HUDEP-2 (cell line): Measurements from ENCODE around the gene TIMM17A.
"Not testable (repeated sequence)": the region's sequence is repeated elsewhere in the genome, so short reads cannot be mapped to it uniquely, and the experiment has no call there.

Source experiments
- DNase-seq, 76 experiments: peaks; one replicate each; lab custom pipeline; 2025; ENCODE audit not compliant: unreplicated experiment in 76 of 76; lab: John Stamatoyannopoulos, UW

Gene TIMM17A

DNA sequence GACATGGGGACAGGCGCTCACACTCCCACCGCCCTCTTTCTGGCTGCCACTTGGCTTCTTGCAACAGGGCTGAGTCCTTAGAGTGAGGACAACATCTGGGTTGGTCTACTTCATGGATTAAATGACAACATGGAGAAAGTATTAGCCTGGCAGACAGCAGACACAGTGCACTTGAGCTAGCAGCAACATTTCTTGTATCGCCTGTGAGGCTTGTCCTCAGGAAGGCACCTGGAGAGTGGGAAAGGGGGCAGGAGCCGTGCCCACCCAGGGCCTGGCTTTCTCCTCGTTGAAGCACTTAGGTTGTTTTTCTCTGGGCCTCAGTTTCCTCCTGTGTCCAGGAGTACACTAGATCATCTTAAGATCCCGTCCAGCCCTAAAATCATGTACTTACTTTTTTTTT is 58.8 kb downstream of the TIMM17A start:
- no peak for DNase-seq

DNA sequence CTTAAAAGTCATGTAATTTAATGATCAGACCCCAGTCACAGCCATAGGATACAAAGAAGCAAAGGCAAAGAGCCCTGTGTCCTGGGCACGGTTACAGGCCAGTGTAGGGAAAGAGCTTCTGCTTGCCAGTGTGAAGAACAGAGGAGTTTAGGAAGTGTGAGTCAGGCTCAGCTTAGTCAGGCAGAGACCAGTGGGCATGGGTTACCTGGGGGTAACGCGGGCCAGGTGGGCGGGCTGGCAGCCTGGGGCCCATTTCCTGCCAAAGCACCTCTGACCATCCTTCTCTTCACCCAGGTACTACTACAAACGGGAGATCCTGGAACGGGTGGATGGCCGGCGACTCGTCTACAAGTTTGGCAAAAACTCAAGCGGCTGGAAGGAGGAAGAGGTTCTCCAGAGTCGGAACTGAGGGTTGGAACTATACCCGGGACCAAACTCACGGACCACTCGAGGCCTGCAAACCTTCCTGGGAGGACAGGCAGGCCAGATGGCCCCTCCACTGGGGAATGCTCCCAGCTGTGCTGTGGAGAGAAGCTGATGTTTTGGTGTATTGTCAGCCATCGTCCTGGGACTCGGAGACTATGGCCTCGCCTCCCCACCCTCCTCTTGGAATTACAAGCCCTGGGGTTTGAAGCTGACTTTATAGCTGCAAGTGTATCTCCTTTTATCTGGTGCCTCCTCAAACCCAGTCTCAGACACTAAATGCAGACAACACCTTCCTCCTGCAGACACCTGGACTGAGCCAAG is 59.8 kb downstream of the TIMM17A start:
- DNase-seq, result no peak

DNA sequence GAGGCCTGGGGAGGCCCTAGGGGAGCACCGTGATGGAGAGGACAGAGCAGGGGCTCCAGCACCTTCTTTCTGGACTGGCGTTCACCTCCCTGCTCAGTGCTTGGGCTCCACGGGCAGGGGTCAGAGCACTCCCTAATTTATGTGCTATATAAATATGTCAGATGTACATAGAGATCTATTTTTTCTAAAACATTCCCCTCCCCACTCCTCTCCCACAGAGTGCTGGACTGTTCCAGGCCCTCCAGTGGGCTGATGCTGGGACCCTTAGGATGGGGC is 60.3 kb downstream of the TIMM17A start:
- DNase-seq, result no peak

DNA sequence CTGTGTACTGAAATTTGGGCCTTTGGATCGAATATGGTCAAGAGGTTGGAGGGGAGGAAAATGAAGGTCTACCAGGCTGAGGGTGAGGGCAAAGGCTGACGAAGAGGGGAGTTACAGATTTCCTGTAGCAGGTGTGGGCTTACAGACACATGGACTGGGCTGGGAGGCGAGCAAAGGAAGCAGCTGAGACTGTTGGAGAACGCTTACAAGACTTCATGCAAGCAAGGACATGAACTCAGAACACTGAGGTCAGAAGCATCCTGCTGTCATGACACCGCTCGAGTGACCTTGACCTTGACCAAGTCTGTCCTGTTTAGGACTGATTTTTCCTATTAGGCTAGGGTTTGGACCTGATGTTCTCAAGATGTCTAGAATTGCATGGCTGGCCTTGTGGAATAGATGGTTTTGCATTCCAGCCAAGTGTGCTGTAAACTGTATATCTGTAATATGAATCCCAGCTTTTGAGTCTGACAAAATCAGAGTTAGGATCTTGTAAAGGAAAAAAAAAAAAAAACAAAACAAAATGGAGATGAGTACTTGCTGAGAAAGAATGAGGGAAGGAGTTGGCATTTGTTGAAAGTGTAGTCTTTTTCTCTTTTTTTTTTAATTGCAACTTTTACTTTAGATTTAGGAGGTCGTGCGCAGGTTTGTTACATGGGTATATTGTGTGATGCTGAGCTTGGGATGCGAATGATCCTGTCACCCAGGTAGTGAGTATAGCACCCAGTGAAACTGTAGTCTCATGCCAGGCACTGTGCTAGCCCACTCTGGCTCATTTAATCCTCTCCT is 60.9 kb downstream of the TIMM17A start:
- DNase-seq, result no peak

DNA sequence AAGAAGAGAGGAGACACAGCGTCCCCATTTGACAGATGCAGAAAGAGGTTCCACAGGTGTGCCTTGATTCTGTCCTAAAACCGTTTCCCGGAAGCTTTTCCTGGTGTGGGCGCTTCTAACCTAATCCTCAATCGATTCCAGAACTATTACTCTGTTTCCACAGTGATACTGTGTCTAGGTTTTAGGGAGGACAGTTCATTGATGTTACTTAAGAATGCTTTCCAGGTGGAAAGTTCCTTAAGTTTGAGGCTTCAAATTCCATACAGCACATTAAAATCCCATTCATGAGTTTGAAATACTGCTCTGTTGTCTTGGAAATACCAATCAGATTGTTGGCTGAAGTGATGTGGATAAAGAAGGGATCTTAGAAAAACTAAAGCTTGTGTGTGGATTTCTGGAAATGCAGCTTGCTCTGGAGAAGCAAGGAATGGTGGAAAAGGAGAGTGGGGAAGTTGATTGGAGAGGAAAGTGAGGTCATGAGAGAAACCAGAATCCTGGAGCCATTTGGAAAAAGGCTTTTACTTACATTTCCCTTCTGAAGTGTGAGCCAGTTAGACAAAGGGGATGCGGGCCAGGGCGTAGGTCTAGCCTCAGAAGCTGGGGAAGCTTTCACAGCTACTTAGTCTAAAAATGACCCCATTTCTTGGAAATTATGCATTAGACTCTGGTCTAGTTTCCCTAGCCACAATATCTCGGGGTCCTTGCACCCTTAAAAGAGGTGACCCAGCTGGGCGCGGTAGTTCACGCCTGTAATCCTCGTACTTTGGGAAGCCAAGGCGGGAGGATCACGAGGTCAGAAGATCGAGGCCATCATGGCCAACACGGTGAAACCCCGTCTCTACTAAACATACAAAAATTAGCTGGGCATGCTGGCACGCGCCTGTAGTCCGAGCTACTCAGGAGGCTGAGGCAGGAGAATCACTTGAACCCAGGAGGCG is 61.8 kb downstream of the TIMM17A start:
- DNase-seq, result no peak

DNA sequence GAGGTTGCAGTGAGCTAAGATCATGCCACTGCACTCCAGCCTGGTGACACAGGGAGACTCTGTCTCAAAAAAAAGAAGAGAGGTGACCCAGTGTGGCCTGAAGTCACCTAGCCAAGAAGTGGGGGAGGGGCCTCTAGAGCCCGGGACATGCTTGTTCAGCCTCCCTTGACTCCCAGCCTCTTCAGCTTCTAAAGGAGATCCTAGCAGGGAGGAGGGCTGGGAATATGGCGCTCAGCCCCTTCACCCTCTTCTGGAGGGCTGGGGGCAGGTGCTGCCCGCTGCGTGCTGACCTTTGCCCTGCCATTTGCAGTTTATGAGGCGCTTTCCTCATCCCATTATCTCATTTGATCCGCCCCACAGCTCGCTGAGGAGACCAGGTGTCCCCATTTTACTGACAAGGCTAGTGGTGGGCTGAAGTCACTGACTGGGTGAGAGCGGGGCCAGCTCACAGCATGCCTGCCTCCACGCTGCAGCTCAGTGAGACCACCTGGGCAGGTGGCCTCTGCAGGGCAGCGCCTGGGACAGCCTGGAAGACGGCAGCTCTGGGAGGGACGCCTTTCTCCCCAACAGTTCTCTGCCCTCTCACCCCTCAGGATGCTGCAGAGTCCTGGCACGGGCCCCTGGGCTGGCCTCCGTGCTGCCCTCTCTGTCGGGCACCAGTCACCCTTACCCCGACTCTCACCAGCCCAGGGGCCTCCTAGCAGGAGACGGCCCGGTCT is 62.6 kb downstream of the TIMM17A start:
- DNase-seq, result no peak

DNA sequence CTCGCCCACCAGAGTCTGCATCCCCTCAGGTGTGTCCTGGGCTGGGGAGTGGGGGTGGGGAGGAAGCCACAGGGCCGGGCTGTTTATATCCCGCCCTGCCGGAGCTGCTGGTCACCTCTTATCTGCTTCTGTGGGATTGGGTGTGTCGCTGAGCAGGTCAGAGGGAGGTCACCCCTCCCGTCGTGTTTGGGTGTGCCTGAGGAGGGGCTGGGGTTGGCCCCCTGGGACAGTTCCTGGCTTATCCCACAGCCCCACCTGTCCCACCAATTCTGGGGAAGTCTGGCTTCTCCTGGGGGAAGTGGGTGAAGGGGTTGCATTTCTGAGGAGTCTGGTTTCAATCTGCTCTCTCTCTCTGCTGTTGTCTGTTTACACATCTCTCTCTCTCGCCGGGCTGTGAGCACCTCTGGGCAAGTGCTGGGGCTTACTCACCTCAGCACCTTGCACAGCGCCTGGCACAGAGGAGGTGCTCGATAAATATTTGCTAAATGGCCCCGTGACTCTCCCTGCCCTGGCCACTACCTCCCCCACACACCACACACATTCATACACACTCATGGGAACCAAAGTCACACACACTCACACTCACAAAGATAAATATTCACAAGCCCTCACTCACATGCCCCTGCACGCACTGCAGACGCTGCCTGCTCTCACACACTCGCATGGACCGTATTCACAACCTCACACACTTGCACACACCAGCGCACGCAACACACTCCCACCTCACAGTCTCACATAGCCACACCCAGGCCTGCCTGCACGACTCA is 63.3 kb downstream of the TIMM17A start:
- DNase-seq, result peak in 10 of 76 experiments; percentile 5 to 60 (median 20)

DNA sequence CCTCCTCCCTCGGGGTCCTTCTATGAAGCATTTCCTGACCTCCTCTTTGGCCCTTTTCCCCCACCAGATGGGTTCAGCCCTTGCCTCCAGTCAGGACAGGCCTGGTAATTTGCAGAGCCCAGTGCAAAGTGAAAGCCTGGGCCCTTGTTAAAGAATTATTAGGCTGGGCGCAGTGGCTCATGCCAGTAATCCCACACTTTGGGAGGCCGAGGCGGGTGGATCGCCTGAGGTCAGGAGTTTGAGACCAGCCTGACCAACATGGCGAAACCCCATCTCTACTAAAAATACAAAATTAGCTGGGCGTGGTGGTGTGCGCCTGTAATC is 63.9 kb downstream of the TIMM17A start:
- DNase-seq, result not testable (repeated sequence)
